Muscle of leg (tissue), 11 donors: ENCODE data around the gene POU3F2. TPM values are rescaled to one million over a fixed set of nuclear protein-coding genes. Genes with fewer than 3 reads are reported as not detected.

ENCODE experiments used
- DNase-seq: peaks from one replicate; pipeline ENCODE4 v3.0.0; 2013
- H3K27ac ChIP-seq: one replicate; pipeline ENCODE4 v1.5.1; 2013; ENCODE audit warnings: mild to moderate bottlenecking, low read length, control low read depth
- H3K27me3 ChIP-seq: one replicate; pipeline ENCODE4 v1.6.1; 2013; ENCODE audit warnings: low read length; ENCODE audit not compliant: control insufficient read depth, insufficient read depth
- H3K36me3 ChIP-seq: one replicate; pipeline ENCODE4 v1.6.1; 2013; ENCODE audit warnings: low read length; ENCODE audit not compliant: control insufficient read depth, insufficient read depth
- H3K4me1 ChIP-seq: one replicate; pipeline ENCODE4 v1.6.1; 2013; ENCODE audit warnings: low read length; ENCODE audit not compliant: control insufficient read depth, insufficient read depth
- H3K4me3 ChIP-seq: one replicate; pipeline ENCODE4 v1.5.1; 2013; ENCODE audit warnings: low read length, control low read depth
- H3K9me3 ChIP-seq: replicated peaks from 2 replicates; pipeline ENCODE4 v1.6.1; 2013; ENCODE audit warnings: low read depth, low read length; ENCODE audit not compliant: control insufficient read depth
- WGBS: methylation state at CpG from one replicate; pipeline ENCODE4 v1.1.5; 2013; ENCODE audit warnings: missing lambda C conversion rate; ENCODE audit not compliant: insufficient coverage; 5-methylcytosine and 5-hydroxymethylcytosine counted together
- polyA plus RNA-seq, 8 donors: library from polyadenylated mRNA; unstranded; fragments of 120-200 nt; gene quantifications; one replicate each; pipeline versions ENCODE4 v1.2.1 to v1.2.3, GENCODE V29; 2013; ENCODE audit warnings: inconsistent platforms in 1 of 8, low replicate concordance in 1 of 8; ENCODE audit not compliant: insufficient read length in 8 of 8, insufficient read depth in 1 of 8
- total RNA-seq: library from RNA; stranded (reverse); fragments of 120-200 nt; gene quantifications from one replicate; pipeline ENCODE4 v1.2.4, GENCODE V29; 2013

The POU3F2 gene
- total and polyA plus RNA-seq, 9 donors: 0.07 to 0.37 (median 0.21) TPM

- Histone ChIP-seq H3K9me3 (no peaks in the 10 kb centered on the region), H3K36me3 (no peaks in the 10 kb centered on the region), H3K4me1 (peaks cover 8% of the 10 kb centered on the region), H3K27me3 (peaks cover 39% of the 10 kb centered on the region), H3K4me3 (no peak overlapping the region), H3K27ac (no peak overlapping the region)
- DNase-seq: no peak
- WGBS: 43% methylated on average over 1 of the region's 2 CpGs
These were observed 12.5 kb upstream of the POU3F2 start for GRCh38 chr6:98821756-98822405.

GRCh38 chr6:98823428-98824161 lies 10.8 kb upstream of the POU3F2 start:
- H3K9me3 ChIP-seq: no peaks in the 10 kb centered on the region
- H3K4me3 ChIP-seq: no peak overlapping the region
- DNase-seq: no peak
- H3K4me1 ChIP-seq: peaks cover 15% of the 10 kb centered on the region
- no peaks in the 10 kb centered on the region for H3K36me3 ChIP-seq
- no peak overlapping the region for H3K27ac ChIP-seq
- 15% methylated on average over 3 of the region's 12 CpGs for WGBS
- H3K27me3 ChIP-seq: peaks cover 54% of the 10 kb centered on the region

GRCh38 chr6:98824162-98824901 lies 10.0 kb upstream of the POU3F2 start:
- Histone ChIP-seq H3K9me3 (no peaks in the 10 kb centered on the region), H3K27me3 (peaks cover 62% of the 10 kb centered on the region), H3K36me3 (no peaks in the 10 kb centered on the region), H3K4me3 (no peak overlapping the region), H3K27ac (no peak overlapping the region), H3K4me1 (peaks cover 15% of the 10 kb centered on the region)
- DNase-seq: no peak
- WGBS: 0% methylated on average over 33 of the region's 44 CpGs

- no peaks in the 10 kb centered on the region for H3K36me3 ChIP-seq
- WGBS: under 1% methylated on average over 24 of the region's 32 CpGs
- H3K27me3 ChIP-seq: peaks cover 64% of the 10 kb centered on the region
- H3K4me1 ChIP-seq: peaks cover 15% of the 10 kb centered on the region
- no peak overlapping the region for H3K27ac ChIP-seq
- no peak for DNase-seq
- H3K9me3 ChIP-seq: no peaks in the 10 kb centered on the region
- no peak overlapping the region for H3K4me3 ChIP-seq
These were observed 9.3 kb upstream of the POU3F2 start for GRCh38 chr6:98824902-98825599.

- DNase-seq: no peak
- no peak overlapping the region for H3K4me3 ChIP-seq
These were observed 8.7 kb upstream of the POU3F2 start for GRCh38 chr6:98825600-98826230.

GRCh38 chr6:98827295-98828159 lies 6.8 kb upstream of the POU3F2 start:
- WGBS: 2% methylated on average over 28 of the region's 44 CpGs
- Histone ChIP-seq H3K4me1 (peaks cover 27% of the 10 kb centered on the region), H3K9me3 (no peaks in the 10 kb centered on the region), H3K36me3 (no peaks in the 10 kb centered on the region), H3K27me3 (peaks cover 79% of the 10 kb centered on the region), H3K27ac (no peak overlapping the region), H3K4me3 (no peak overlapping the region)
- DNase-seq: no peak

More at GRCh38 chr6:98825600-98826230, 8.7 kb upstream of the POU3F2 start:
- 1% methylated on average over 14 of the region's 19 CpGs for WGBS
- Histone ChIP-seq H3K27ac (no peak overlapping the region), H3K9me3 (no peaks in the 10 kb centered on the region), H3K4me1 (peaks cover 15% of the 10 kb centered on the region), H3K36me3 (no peaks in the 10 kb centered on the region), H3K27me3 (peaks cover 70% of the 10 kb centered on the region)

- Histone ChIP-seq H3K36me3 (no peaks in the 10 kb centered on the region), H3K9me3 (no peaks in the 10 kb centered on the region), H3K4me3 (no peak overlapping the region), H3K27ac (no peak overlapping the region), H3K27me3 (peaks cover 87% of the 10 kb centered on the region), H3K4me1 (peaks cover 35% of the 10 kb centered on the region)
- WGBS: 9% methylated on average over 8 of the region's 12 CpGs
- no peak for DNase-seq
These were observed 6.1 kb upstream of the POU3F2 start for GRCh38 chr6:98828211-98828788.

- WGBS: 20% methylated on average over 1 of the region's 14 CpGs
- DNase-seq: no peak
- no peak overlapping the region for H3K27ac ChIP-seq
- peaks cover 39% of the 10 kb centered on the region for H3K4me1 ChIP-seq
- no peaks in the 10 kb centered on the region for H3K36me3 ChIP-seq
- no peak overlapping the region for H3K4me3 ChIP-seq
- H3K9me3 ChIP-seq: no peaks in the 10 kb centered on the region
- peaks cover 88% of the 10 kb centered on the region for H3K27me3 ChIP-seq
These were observed 5.4 kb upstream of the POU3F2 start for GRCh38 chr6:98828941-98829411.

- Histone ChIP-seq H3K4me1 (peaks cover 43% of the 10 kb centered on the region), H3K36me3 (no peaks in the 10 kb centered on the region), H3K4me3 (no peak overlapping the region), H3K9me3 (no peaks in the 10 kb centered on the region), H3K27ac (no peak overlapping the region), H3K27me3 (peaks cover 88% of the 10 kb centered on the region)
- no peak for DNase-seq
- no CpG with 5 or more reads among the region's 2 CpGs for WGBS
These were observed 4.2 kb upstream of the POU3F2 start for GRCh38 chr6:98830146-98830545.
